SU-DHL-6 (cell line): Measurements from ENCODE around the gene ARMC9.

Source experiments
- H2AFZ ChIP-seq: fragments of 200-600 bp; sonication (generic); 2 replicates; pipeline ENCODE4 v1.6.1; 2014; ENCODE audit warnings: low read depth, mild to moderate bottlenecking, moderate library complexity, mixed read lengths, antibody characterized with exemption, low read length; ENCODE audit not compliant: severe bottlenecking
- H3F3A ChIP-seq: fragments of 200-600 bp; shearing (Covaris generic); 2 replicates; pipeline ENCODE4 v1.6.0; 2016; ENCODE audit warnings: antibody characterized with exemption, mild to moderate bottlenecking; ENCODE audit not compliant: insufficient read depth
- H3K27ac ChIP-seq: fragments of 200-600 bp; sonication (generic); 2 replicates; pipeline ENCODE4 v1.5.1; 2016; ENCODE audit warnings: low read depth, mild to moderate bottlenecking, low read length, moderate library complexity, mixed read lengths
- H3K27me3 ChIP-seq: fragments of 200-600 bp; sonication (generic), shearing (Covaris generic); 2 replicates; pipeline ENCODE4 v1.6.0; 2014; ENCODE audit warnings: mild to moderate bottlenecking, low read length
- H3K36me3 ChIP-seq: fragments of 200-600 bp; sonication (generic); 2 replicates; pipeline ENCODE4 v1.6.1; 2014; ENCODE audit warnings: mild to moderate bottlenecking, low read length, mixed read lengths
- H3K4me2 ChIP-seq: fragments of 300-600, 200-600 bp; shearing (Covaris generic), sonication (generic); 2 replicates; pipeline ENCODE4 v1.6.0; 2014; ENCODE audit warnings: low read length, low read depth, mild to moderate bottlenecking; ENCODE audit not compliant: poor library complexity, severe bottlenecking
- H3K4me3 ChIP-seq: fragments of 200-600 bp; sonication (generic); 2 replicates; pipeline ENCODE4 v1.5.1; 2014; ENCODE audit warnings: antibody characterized with exemption, low read length, mild to moderate bottlenecking, mixed read lengths; ENCODE audit not compliant: insufficient read depth, poor library complexity, severe bottlenecking
- H3K79me2 ChIP-seq: fragments of 200-600 bp; sonication (generic); 2 replicates; pipeline ENCODE4 v1.6.1; 2014; ENCODE audit warnings: mild to moderate bottlenecking, low read length, moderate library complexity; ENCODE audit not compliant: insufficient read depth
- H3K9ac ChIP-seq: fragments of 200-600 bp; sonication (generic); 2 replicates; pipeline ENCODE4 v1.7.0; 2014; ENCODE audit warnings: mild to moderate bottlenecking, low read length
- H3K9me2 ChIP-seq: fragments of 200-600 bp; sonication (generic); replicated peaks from 2 replicates; pipeline ENCODE4 v1.6.1; 2014; ENCODE audit warnings: low read length; ENCODE audit not compliant: insufficient read depth
- H3K9me3 ChIP-seq: fragments of 200-600 bp; sonication (generic); 2 replicates; pipeline ENCODE4 v1.6.1; 2014; ENCODE audit warnings: low read length, mixed read lengths; ENCODE audit not compliant: insufficient read depth
- H4K20me1 ChIP-seq: fragments of 200-600 bp; sonication (generic); 2 replicates; pipeline ENCODE4 v1.6.1; 2014; ENCODE audit warnings: low read depth, mild to moderate bottlenecking, antibody characterized with exemption, low read length, moderate library complexity, mixed read lengths
- EZH2phosphoT487 ChIP-seq: fragments of 200-600 bp; sonication (generic), shearing (Covaris generic); conservative IDR thresholded peaks from 2 replicates; pipeline ENCODE4 v1.6.1; 2018; ENCODE audit warnings: mild to moderate bottlenecking, antibody characterized with exemption, low read length, moderate library complexity, mixed read lengths
- TF ChIP-seq, protein P1 (sequence below): fragments of 200-600 bp; sonication (generic); IDR thresholded peaks from one replicate; pipeline ENCODE4 v1.5.1; 2017; ENCODE audit warnings: antibody characterized with exemption, mild to moderate bottlenecking, low read length, moderate library complexity; ENCODE audit not compliant: insufficient read depth, poor library complexity, severe bottlenecking

Gene ARMC9

DNA sequence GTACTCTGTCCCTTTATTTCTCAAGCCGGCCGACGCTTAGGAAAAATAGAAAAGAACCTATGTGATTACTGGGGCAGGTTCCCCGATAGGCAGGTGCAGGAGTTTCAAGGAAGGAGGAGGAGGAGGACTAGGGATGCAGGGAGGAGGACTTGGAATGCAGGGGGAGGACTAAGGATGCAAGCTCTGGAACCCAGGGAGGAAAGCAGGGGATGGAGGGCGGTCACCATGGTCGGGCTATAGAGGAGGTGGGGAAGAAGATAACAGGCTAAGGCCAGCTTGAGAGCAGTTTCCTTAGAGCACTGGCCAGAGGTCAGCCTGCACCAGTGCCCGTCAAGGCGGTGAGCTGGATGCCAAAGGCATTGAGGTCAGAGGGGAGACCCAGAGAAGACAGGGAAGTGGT is 178.4 kb downstream of the ARMC9 start:
- Histone ChIP-seq H2AFZ (no peak overlapping the region), H3K4me2 (no peak overlapping the region), H4K20me1 (no peaks in the 10 kb centered on the region), H3K27me3 (no peaks in the 10 kb centered on the region), H3F3A (no peaks in the 10 kb centered on the region), H3K4me3 (no peak overlapping the region), H3K9me2 (no peaks in the 10 kb centered on the region), H3K27ac (no peak overlapping the region), H3K36me3 (no peaks in the 10 kb centered on the region), H3K79me2 (no peaks in the 10 kb centered on the region), H3K9ac (no peak overlapping the region), H3K9me3 (no peaks in the 10 kb centered on the region)
- TF ChIP-seq, protein P1, sequence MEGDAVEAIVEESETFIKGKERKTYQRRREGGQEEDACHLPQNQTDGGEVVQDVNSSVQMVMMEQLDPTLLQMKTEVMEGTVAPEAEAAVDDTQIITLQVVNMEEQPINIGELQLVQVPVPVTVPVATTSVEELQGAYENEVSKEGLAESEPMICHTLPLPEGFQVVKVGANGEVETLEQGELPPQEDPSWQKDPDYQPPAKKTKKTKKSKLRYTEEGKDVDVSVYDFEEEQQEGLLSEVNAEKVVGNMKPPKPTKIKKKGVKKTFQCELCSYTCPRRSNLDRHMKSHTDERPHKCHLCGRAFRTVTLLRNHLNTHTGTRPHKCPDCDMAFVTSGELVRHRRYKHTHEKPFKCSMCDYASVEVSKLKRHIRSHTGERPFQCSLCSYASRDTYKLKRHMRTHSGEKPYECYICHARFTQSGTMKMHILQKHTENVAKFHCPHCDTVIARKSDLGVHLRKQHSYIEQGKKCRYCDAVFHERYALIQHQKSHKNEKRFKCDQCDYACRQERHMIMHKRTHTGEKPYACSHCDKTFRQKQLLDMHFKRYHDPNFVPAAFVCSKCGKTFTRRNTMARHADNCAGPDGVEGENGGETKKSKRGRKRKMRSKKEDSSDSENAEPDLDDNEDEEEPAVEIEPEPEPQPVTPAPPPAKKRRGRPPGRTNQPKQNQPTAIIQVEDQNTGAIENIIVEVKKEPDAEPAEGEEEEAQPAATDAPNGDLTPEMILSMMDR = no peak
- TF ChIP-seq EZH2phosphoT487 = no peak

DNA sequence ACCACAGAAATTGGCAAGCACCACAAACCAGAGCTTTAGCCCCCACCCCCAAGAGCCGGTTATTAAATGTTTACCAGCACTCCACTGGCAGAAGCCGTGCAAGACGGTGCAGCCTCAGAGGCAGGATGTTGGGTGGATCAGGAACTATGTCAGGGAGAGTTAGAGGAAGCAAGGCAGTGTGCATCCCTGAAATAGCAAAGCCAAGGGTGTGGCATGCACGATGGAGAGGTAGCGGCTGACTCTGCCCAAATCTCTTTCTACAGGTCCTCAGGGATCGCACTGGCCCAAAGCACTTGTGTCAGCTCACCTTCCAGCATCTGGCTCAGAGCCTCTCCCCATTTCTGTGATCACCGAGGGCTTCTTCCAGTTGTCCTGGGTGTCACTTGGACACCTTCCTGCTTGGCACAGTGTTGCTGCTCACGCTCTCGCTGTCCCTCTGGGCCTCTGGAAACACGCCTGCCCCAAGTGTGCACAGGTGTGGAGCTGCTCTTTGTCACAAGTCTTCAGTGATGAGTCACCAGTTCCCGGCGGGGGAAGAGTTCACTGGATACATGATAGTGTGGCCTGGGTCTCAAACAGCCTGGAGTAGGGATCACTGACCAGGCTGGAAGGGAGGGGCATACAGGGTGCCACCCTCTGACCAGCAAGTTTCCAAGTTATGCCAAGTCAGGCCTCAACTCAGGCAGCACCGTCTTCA is 179.7 kb downstream of the ARMC9 start:
- H3K9ac ChIP-seq = no peak overlapping the region
- no peaks in the 10 kb centered on the region for H3K9me3 ChIP-seq
- H2AFZ ChIP-seq = no peak overlapping the region
- H3F3A ChIP-seq = no peaks in the 10 kb centered on the region
- no peaks in the 10 kb centered on the region for H4K20me1 ChIP-seq
- H3K27me3 ChIP-seq = no peaks in the 10 kb centered on the region
- no peak overlapping the region for H3K4me3 ChIP-seq
- H3K4me2 ChIP-seq = no peak overlapping the region
- H3K36me3 ChIP-seq = no peaks in the 10 kb centered on the region
- H3K9me2 ChIP-seq = no peaks in the 10 kb centered on the region
- H3K79me2 ChIP-seq = no peaks in the 10 kb centered on the region
- no peak overlapping the region for H3K27ac ChIP-seq
- TF ChIP-seq, protein P1 = no peak
- no peak for TF ChIP-seq EZH2phosphoT487

DNA sequence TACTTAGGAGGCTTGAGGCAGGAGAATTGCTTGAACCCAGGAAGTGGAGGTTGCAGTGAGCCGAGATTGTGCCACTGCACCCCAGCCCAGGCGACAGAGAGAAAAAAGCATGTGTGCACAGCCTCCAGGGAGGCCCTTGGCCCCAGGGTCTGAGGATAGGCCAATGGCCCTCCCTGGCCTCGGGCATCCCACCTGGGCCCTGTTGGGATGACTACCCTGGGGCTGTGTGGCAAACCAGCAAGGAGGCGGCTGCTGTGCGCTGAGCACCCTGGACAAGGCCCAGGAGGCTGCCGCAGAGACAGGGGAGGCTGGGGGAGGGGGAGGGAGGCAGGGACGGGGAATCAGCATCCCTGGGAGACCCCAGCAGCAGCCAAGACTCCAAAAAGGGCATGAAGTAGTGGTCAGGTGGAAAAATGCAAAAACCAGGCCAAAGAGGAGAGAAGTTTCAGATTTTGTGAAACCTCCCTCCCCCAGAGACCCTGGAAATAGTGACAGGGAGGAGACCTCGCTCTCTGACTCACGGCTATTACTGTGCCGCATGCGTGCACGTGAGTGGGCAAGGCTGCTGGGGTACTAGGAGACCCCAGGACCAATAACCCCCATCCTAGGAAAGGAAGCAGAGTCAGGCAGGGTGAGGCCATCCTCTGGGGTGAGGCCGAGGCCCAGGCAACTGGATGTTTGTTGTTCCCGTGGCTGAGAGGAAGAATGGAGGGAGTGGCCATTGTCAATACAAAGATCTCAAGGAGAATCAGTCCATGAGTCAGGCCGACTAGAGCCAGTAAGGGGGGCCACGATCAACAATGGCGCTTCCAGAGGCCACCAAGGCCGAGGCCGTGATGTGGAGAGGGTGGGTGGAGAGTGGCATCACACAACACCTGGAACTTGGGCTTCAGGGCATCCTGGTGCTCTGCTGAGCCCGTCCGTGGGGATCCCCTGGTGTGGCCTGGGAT is 181.1 kb downstream of the ARMC9 start:
- Histone ChIP-seq H4K20me1 (no peaks in the 10 kb centered on the region), H3K79me2 (no peaks in the 10 kb centered on the region), H3K36me3 (no peaks in the 10 kb centered on the region), H3K9me2 (no peaks in the 10 kb centered on the region), H2AFZ (no peak overlapping the region), H3K4me2 (no peak overlapping the region), H3K9me3 (no peaks in the 10 kb centered on the region), H3F3A (no peaks in the 10 kb centered on the region), H3K27me3 (no peaks in the 10 kb centered on the region), H3K9ac (no peak overlapping the region), H3K4me3 (no peak overlapping the region), H3K27ac (no peak overlapping the region)
- no peak for TF ChIP-seq EZH2phosphoT487
- TF ChIP-seq, protein P1 = no peak
